Endothelial cell of umbilical vein (primary cell): Measurements from ENCODE around the gene CCT3. TPM values are rescaled to one million over a fixed set of nuclear protein-coding genes. Genes with fewer than 3 reads are reported as not detected.

Experiments used
- BruUV-seq: library from RNA; stranded (reverse); fragments of 400-500 nt; replicated peaks from 2 replicates; lab custom pipeline; 2021; lab: Mats Ljungman, UMichigan
- CTCF ChIA-PET: fragments of 300-600, 350-600 bp; sonication (Branson Sonifier 250); formaldehyde crosslinking; loops from one replicate; lab custom pipeline; 2021; ENCODE audit warnings: antibody characterized with exemption, inconsistent platforms; lab: Charles Lee
- POLR2A ChIA-PET: fragments of 300-600, 350-600 bp; sonication (Branson Sonifier 250); formaldehyde crosslinking; loops from one replicate; lab custom pipeline; 2021; ENCODE audit warnings: antibody characterized with exemption, inconsistent platforms; lab: Charles Lee
- DNase-seq: peaks from one replicate; pipeline ENCODE4 v3.0.0-alpha.2; 2011; ENCODE audit warnings: low read depth, low spot score
- FAIRE-seq: peaks from 2 replicates; lab custom pipeline; 2011; peaks lifted over from hg19 to GRCh38; lab: Jason Lieb, UNC
- H2AFZ ChIP-seq: 2 replicates; pipeline ENCODE4 v1.6.0; 2012; ENCODE audit warnings: low read depth, low read length, control low read depth, inconsistent platforms
- H3K27ac ChIP-seq: 2 replicates; pipeline ENCODE4 v1.5.1; 2011; ENCODE audit warnings: low read depth, mild to moderate bottlenecking, control low read depth, low read length, moderate library complexity; ENCODE audit not compliant: insufficient read depth
- H3K27me3 ChIP-seq, 2 experiments: 2 replicates each; pipeline versions ENCODE4 v1.6.0 to v1.6.1; 2011; ENCODE audit warnings: low read length in 2 of 2, mixed read lengths in 1 of 2; ENCODE audit not compliant: control insufficient read depth in 2 of 2, insufficient read depth in 2 of 2
- H3K36me3 ChIP-seq, 2 experiments: 2 replicates in 1 of 2; 3 replicates in 1 of 2; pipeline ENCODE4 v1.5.1; 2011; ENCODE audit warnings: low read length in 2 of 2, mild to moderate bottlenecking in 1 of 2, moderate library complexity in 1 of 2; ENCODE audit not compliant: control insufficient read depth in 2 of 2, insufficient read depth in 2 of 2; ENCODE audit errors: extremely low read depth in 1 of 2
- H3K4me1 ChIP-seq: 3 replicates; pipeline ENCODE4 v1.5.1; 2011; ENCODE audit warnings: mild to moderate bottlenecking, low read length; ENCODE audit not compliant: control insufficient read depth, insufficient read depth; ENCODE audit errors: extremely low read depth
- H3K4me2 ChIP-seq: 2 replicates; pipeline ENCODE4 v1.6.1; 2011; ENCODE audit warnings: low read length, control low read depth, mixed read lengths; ENCODE audit not compliant: insufficient read depth
- H3K4me3 ChIP-seq, 3 experiments: fragments of 200-600 bp in 1 of 3; sonication (generic), shearing (Covaris generic) in 1 of 3; replicated peaks in 1 of 3; 2 replicates each; pipeline ENCODE4 v1.5.1; 2011 to 2016; ENCODE audit warnings: control low read depth in 3 of 3, low read length in 3 of 3, mild to moderate bottlenecking in 2 of 3, inconsistent platforms in 1 of 3, low read depth in 1 of 3, moderate library complexity in 1 of 3; ENCODE audit not compliant: insufficient read depth in 1 of 3
- H3K79me2 ChIP-seq: 2 replicates; pipeline ENCODE4 v1.6.0; 2012; ENCODE audit warnings: low read length, inconsistent platforms; ENCODE audit not compliant: control insufficient read depth, insufficient read depth
- H3K9ac ChIP-seq: replicated peaks from 2 replicates; pipeline ENCODE3; 2011; ENCODE audit warnings: low read length, control low read depth; ENCODE audit not compliant: insufficient read depth; ENCODE audit errors: extremely low read depth
- H3K9me1 ChIP-seq: replicated peaks from 3 replicates; pipeline ENCODE4 v1.6.0; 2011; ENCODE audit warnings: mild to moderate bottlenecking, low read length; ENCODE audit not compliant: control insufficient read depth, insufficient read depth; ENCODE audit errors: extremely low read depth
- H3K9me3 ChIP-seq: replicated peaks from 2 replicates; pipeline ENCODE4 v1.5.1; 2012; ENCODE audit warnings: low read length, inconsistent platforms; ENCODE audit not compliant: control insufficient read depth, insufficient read depth
- H4K20me1 ChIP-seq: replicated peaks from 2 replicates; pipeline ENCODE3; 2011; ENCODE audit warnings: mild to moderate bottlenecking, low read length; ENCODE audit not compliant: control insufficient read depth, insufficient read depth; ENCODE audit errors: extremely low read depth
- CTCF ChIP-seq, 2 donors: IDR thresholded peaks; 1 replicate in 1 of 2; 2 replicates in 1 of 2; pipeline ENCODE4 v1.5.1; 2011; ENCODE audit warnings: low read length in 2 of 2, mild to moderate bottlenecking in 2 of 2, moderate library complexity in 2 of 2, control low read depth in 1 of 2, inconsistent platforms in 1 of 2, low read depth in 1 of 2; ENCODE audit not compliant: insufficient read depth in 1 of 2; ENCODE audit errors: extremely low read depth in 1 of 2
- EZH2 ChIP-seq: IDR thresholded peaks from 2 replicates; pipeline ENCODE4 v1.6.1; 2012; ENCODE audit warnings: borderline replicate concordance, low read depth, mild to moderate bottlenecking, moderate library complexity, low read length, inconsistent platforms; ENCODE audit not compliant: severe bottlenecking
- FOS ChIP-seq: IDR thresholded peaks from 2 replicates; pipeline ENCODE4 v1.6.1; 2011; ENCODE audit warnings: mild to moderate bottlenecking, low read length, moderate library complexity, borderline replicate concordance; ENCODE audit not compliant: insufficient read depth
- GATA2 ChIP-seq: IDR thresholded peaks from 2 replicates; pipeline ENCODE4 v1.7.0; 2011; ENCODE audit warnings: low read depth, mild to moderate bottlenecking, moderate library complexity, mixed read lengths, low read length; ENCODE audit not compliant: insufficient read length, insufficient read depth
- JUN ChIP-seq: IDR thresholded peaks from 2 replicates; pipeline ENCODE4 v1.6.1; 2011; ENCODE audit warnings: borderline replicate concordance, low read depth; ENCODE audit not compliant: insufficient read length, insufficient read depth
- MAX ChIP-seq: IDR thresholded peaks from 2 replicates; pipeline ENCODE4 v1.6.1; 2011; ENCODE audit not compliant: insufficient read depth, insufficient read length
- MYC ChIP-seq: IDR thresholded peaks from one replicate; pipeline ENCODE4 v1.6.1; 2011; ENCODE audit warnings: mild to moderate bottlenecking, low read depth, low read length
- POLR2A ChIP-seq: IDR thresholded peaks from 2 replicates; pipeline ENCODE4 v1.6.1; 2012; ENCODE audit warnings: low read depth, mild to moderate bottlenecking, control low read depth, low read length
- POLR2AphosphoS5 ChIP-seq: IDR thresholded peaks from 2 replicates; pipeline ENCODE4 v1.6.1; 2012; ENCODE audit warnings: low read depth, mild to moderate bottlenecking, control low read depth, low read length, moderate library complexity; ENCODE audit not compliant: insufficient read depth
- dilution Hi-C: fragments of 300-500 bp; cut with MboI; formaldehyde crosslinking; loops from one replicate; pipeline ENCODE4 v1.15.0; 2019; ENCODE audit warnings: low sequenced_read_pairs; ENCODE audit not compliant: extremely low pct_ligation_motif_present
- intact Hi-C: fragments of 100-400 bp; cut with micrococcal nuclease; formaldehyde crosslinking; loops from one replicate; pipeline ENCODE4 v1.10.0; 2022
- polyA plus RNA-seq, 4 experiments: library from polyadenylated mRNA; depleted of rRNA in 3 of 4; stranded (reverse) in 3 of 4; unstranded in 1 of 4; fragments of >200 nt; gene quantifications; 2 replicates each; pipeline versions ENCODE4 v1.2.1 to v1.2.3, GENCODE V29; 2011 to 2012; ENCODE audit warnings: missing spikeins in 1 of 4
- total RNA-seq: library from RNA; stranded (reverse); gene quantifications from 2 replicates; pipeline ENCODE4 v1.2.3, GENCODE V29; 2021

The CCT3 gene
- total and polyA plus RNA-seq, 2 donors (not counting 3 experiments of a cell fraction or from before 2014, with no cell fraction given) = 276 to 367 TPM

- DNase-seq = no peak
- Histone ChIP-seq H3K36me3 (peaks cover 0 to 2% of the 10 kb centered on the region in 2 experiments), H3K9ac (no peak overlapping the region), H3K79me2 (peaks cover 21% of the 10 kb centered on the region), H3K4me1 (peaks cover 14% of the 10 kb centered on the region), H3K4me2 (no peak overlapping the region), H4K20me1 (peaks cover 2% of the 10 kb centered on the region), H3K9me1 (no peaks in the 10 kb centered on the region), H2AFZ (no peak overlapping the region), H3K9me3 (no peaks in the 10 kb centered on the region), H3K27ac (no peak overlapping the region), H3K4me3 (no peak overlapping the region), H3K27me3 (no peaks in the 10 kb centered on the region)
- CTCF ChIA-PET = interaction anchor here (0.7 kb wide), 1 partner anchor 34 kb away, joined by 3 read pairs; no protein-coding TSS in a partner anchor
- BruUV-seq = no TSS peak
- dilution Hi-C loops (no loop called here), intact Hi-C loops (no loop called here)
- no peak for FAIRE-seq
- POLR2A ChIA-PET = no interaction called here
- TF ChIP-seq POLR2AphosphoS5 = no peak
- TF ChIP-seq FOS = no peak
- no peak for TF ChIP-seq MYC
- no peak for TF ChIP-seq JUN
- TF ChIP-seq GATA2 = no peak
- TF ChIP-seq EZH2 = no peak
These were observed 52.7 kb downstream of the CCT3 start for GRCh38 chr1:156285437-156285836.

- BruUV-seq = no TSS peak
- ChIA-PET POLR2A (no interaction called here), CTCF (no interaction called here)
- Histone ChIP-seq H3K4me1 (peaks cover 14% of the 10 kb centered on the region), H3K27me3 (no peaks in the 10 kb centered on the region), H4K20me1 (peaks cover 2% of the 10 kb centered on the region), H3K4me2 (no peak overlapping the region), H2AFZ (no peak overlapping the region), H3K79me2 (peaks cover 28% of the 10 kb centered on the region), H3K9ac (no peak overlapping the region), H3K36me3 (peaks cover 0 to 2% of the 10 kb centered on the region in 2 experiments), H3K4me3 (no peak overlapping the region), H3K9me1 (no peaks in the 10 kb centered on the region), H3K27ac (no peak overlapping the region), H3K9me3 (no peaks in the 10 kb centered on the region)
- intact Hi-C loops = no loop called here
- dilution Hi-C loops = no loop called here
- no peak for FAIRE-seq
- no peak for DNase-seq
- TF ChIP-seq FOS (no peak), JUN (no peak), CTCF (IDR thresholded peaks at IDR 0.05; ENCODE audit: extremely low read depth in 1 of 2, insufficient read depth in 1 of 2, low read depth in 1 of 2, low read length in 2 of 2) (no peak), MYC (no peak), POLR2AphosphoS5 (no peak), GATA2 (no peak), MAX (no peak), POLR2A (no peak), EZH2 (no peak)
These were observed 53.3 kb downstream of the CCT3 start for GRCh38 chr1:156284757-156285156.
